Colonic mucosa (tissue), 4 donors: ENCODE results near the gene DESI1. TPM values are rescaled to one million over a fixed set of nuclear protein-coding genes. Genes with fewer than 3 reads are reported as not detected.

Experiments used
- DNase-seq: peaks from one replicate; pipeline ENCODE4 v3.0.0-alpha.2; 2020
- H3K27ac ChIP-seq: fragments of 200-600 bp; one replicate; pipeline ENCODE4 v1.8.0; 2021
- H3K27me3 ChIP-seq: fragments of 200-600 bp; one replicate; pipeline ENCODE4 v1.8.0; 2021
- H3K36me3 ChIP-seq: fragments of 200-600 bp; one replicate; pipeline ENCODE4 v1.8.0; 2021
- H3K4me1 ChIP-seq: fragments of 200-600 bp; one replicate; pipeline ENCODE4 v1.8.0; 2021; ENCODE audit warnings: mild to moderate bottlenecking
- H3K4me3 ChIP-seq: fragments of 200-600 bp; one replicate; pipeline ENCODE4 v1.8.0; 2021
- H3K9ac ChIP-seq, 2 donors: one replicate each; pipeline ENCODE4 v1.7.0; 2013; ENCODE audit warnings: control low read depth in 2 of 2, low read depth in 2 of 2, low read length in 2 of 2
- H3K9me3 ChIP-seq: fragments of 200-600 bp; one replicate; pipeline ENCODE4 v1.8.0; 2021
- intact Hi-C: fragments of 100-400 bp; cut with DNase I; formaldehyde crosslinking; loops from one replicate; pipeline ENCODE4 v1.14.1; 2022
- total RNA-seq, 2 donors: library from RNA; stranded (reverse); fragmentation: NEBNext Ultra II Directional in 1 of 2; extraction: Animal tissue kit (Norgen Biotek cat#: 25700) in 1 of 2; gene quantifications; one replicate each; pipeline ENCODE4 v1.2.1, GENCODE V29; 2021
- TF ChIP-seq, protein P1 (sequence below): fragments of 200-600 bp; IDR thresholded peaks from one replicate; pipeline ENCODE4 v1.8.0; 2022; ENCODE audit warnings: antibody characterized with exemption, mild to moderate bottlenecking
- donor health status: healthy.
- donor health status: DM: no; HTN: no; CAD: no.
- donor health status: DM: no; HTN: no; CAD: no.

The DESI1 gene
- total RNA-seq, 2 donors from 2014 or later: 19.2 to 32.1 TPM

DNA sequence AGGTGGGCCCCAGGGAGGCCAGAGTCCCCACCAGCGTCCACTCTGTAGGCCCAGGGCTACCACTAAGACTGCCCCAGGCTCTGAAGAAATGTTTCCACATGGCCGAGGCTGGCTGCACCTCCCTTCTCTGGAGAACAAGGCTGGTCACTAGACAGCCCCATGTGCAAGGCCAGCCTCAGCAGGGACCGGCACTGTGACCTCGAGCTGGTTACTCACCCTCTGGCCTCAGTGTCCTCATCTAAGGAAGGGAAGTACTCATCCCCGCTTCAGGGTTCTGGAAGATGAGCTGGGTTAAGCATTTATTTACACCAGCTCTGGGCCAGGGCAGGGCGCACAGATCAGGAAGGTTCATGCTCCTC lies 40.9 kb downstream of the DESI1 start:
- Histone ChIP-seq H3K9ac (no peak overlapping the region), H3K4me3 (no peak overlapping the region), H3K4me1 (no peaks in the 10 kb centered on the region), H3K36me3 (no peaks in the 10 kb centered on the region), H3K27ac (no peak overlapping the region), H3K9me3 (no peaks in the 10 kb centered on the region), H3K27me3 (no peaks in the 10 kb centered on the region)
- intact Hi-C loops: no loop called here
- TF ChIP-seq, protein P1, sequence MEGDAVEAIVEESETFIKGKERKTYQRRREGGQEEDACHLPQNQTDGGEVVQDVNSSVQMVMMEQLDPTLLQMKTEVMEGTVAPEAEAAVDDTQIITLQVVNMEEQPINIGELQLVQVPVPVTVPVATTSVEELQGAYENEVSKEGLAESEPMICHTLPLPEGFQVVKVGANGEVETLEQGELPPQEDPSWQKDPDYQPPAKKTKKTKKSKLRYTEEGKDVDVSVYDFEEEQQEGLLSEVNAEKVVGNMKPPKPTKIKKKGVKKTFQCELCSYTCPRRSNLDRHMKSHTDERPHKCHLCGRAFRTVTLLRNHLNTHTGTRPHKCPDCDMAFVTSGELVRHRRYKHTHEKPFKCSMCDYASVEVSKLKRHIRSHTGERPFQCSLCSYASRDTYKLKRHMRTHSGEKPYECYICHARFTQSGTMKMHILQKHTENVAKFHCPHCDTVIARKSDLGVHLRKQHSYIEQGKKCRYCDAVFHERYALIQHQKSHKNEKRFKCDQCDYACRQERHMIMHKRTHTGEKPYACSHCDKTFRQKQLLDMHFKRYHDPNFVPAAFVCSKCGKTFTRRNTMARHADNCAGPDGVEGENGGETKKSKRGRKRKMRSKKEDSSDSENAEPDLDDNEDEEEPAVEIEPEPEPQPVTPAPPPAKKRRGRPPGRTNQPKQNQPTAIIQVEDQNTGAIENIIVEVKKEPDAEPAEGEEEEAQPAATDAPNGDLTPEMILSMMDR: no peak
- DNase-seq: no peak

DNA sequence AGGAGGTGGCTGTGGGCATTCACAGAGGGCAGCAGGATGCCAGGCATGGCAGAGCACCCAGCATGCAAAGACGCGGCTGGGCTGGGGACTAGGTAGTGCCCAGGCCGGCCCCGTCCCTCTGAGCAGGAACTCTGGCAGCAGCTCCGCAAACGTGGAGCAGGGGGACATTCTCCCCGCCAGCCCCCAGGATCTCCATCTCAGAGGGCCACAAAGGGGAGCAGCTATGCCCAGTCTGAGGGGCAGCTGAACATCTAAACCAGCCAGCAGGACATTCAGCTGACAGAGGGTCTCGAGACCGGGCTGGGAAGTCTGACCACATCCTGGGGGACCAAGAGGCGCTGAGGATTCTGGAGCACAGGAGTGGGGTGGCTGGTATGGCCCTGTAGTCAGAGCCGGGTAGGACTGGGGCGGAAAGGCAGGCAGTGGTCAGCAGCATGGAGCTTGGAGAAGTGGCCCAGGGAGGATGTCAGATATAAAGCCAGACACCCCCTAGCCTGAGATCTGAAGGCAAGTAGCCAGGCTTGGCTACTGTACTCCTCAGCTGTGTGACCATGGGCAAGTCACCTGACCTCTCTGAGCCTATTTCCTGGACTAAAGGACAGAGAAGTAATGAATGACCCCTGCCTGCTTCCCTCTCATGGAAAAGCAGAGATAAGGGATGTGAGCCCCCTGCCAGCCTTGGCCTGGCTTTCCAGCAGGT lies 41.4 kb downstream of the DESI1 start:
- Histone ChIP-seq H3K36me3 (no peaks in the 10 kb centered on the region), H3K27ac (no peak overlapping the region), H3K4me1 (no peaks in the 10 kb centered on the region), H3K9me3 (no peaks in the 10 kb centered on the region), H3K27me3 (no peaks in the 10 kb centered on the region), H3K4me3 (no peak overlapping the region), H3K9ac (no peak overlapping the region)
- DNase-seq: no peak
- TF ChIP-seq, protein P1: no peak
- intact Hi-C loops: no loop called here

DNA sequence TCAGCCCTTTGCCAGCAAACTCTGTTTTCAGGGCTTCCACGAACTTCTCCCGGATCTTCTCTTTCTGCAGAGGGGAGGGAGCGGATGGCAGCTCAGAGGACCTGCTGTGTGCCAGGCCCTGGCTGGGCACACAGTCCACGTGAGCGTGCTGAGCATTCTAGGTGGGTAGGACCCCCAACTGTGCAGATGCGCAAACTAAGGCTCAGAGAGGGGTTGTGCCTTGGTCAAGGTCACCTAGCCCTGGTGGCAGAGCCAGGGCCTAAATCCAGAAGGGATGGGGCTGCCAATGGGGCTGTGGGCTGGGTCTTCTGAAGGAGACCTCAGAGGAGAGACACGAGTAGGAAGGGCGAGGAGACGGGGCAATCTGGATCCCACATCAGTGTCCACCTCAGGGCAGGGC lies 42.0 kb downstream of the DESI1 start:
- H3K4me1 ChIP-seq: no peaks in the 10 kb centered on the region

DNA sequence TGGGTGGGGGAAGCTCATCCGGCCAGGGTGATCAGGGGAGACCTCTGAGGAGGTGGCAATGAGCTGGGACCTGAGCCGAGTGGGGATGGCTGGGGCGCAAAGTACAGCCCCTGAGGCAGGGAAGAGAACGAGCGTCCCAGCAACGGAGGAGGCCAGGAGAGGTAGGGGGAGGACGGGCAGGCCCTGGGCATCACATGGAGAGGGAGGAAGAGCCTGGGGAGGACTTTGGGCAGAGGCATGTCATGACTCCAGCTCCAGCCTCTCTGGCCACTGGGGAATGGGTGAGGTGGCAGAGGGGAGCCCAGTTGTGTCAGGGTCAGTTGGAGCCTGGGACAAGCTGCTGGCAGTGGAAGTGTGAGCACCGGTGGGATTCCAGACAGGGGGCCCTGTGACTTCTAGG lies 42.7 kb downstream of the DESI1 start:
- Histone ChIP-seq H3K9me3 (no peaks in the 10 kb centered on the region), H3K27ac (no peak overlapping the region), H3K27me3 (no peaks in the 10 kb centered on the region), H3K9ac (no peak overlapping the region), H3K4me1 (no peaks in the 10 kb centered on the region), H3K36me3 (no peaks in the 10 kb centered on the region), H3K4me3 (no peak overlapping the region)
- intact Hi-C loops: no loop called here
- TF ChIP-seq, protein P1: no peak
- no peak for DNase-seq

More for the DNA sequence above, 42.0 kb downstream of the DESI1 start:
- Histone ChIP-seq H3K4me3 (no peak overlapping the region), H3K27ac (no peak overlapping the region), H3K27me3 (no peaks in the 10 kb centered on the region), H3K9ac (no peak overlapping the region), H3K9me3 (no peaks in the 10 kb centered on the region), H3K36me3 (no peaks in the 10 kb centered on the region)
- no peak for DNase-seq
- TF ChIP-seq, protein P1: no peak
- intact Hi-C loops: no loop called here

DNA sequence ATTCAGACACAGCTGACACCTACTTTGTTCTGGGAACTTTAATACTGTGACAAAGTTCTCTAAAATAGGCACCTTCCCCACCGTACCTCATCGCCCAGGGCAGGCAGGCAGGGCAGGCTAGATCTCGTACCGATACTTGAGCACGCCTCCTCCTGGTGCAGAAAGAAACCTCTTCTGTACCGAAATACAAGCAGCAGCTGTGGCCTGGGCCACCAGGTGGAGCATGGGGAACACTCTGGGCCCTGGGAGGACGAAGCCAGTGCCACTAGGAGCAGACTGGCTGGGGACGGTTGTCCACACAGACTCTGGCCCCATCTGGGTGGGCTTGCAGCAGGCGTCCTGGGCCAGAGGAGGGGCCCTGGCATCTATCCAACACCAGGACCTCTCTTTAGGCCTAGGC lies 44.0 kb downstream of the DESI1 start:
- intact Hi-C loops: no loop called here
- peak; percentile 40 for DNase-seq
- no peak overlapping the region for H3K9ac ChIP-seq
- H3K4me3 ChIP-seq: no peak overlapping the region
- H3K4me1 ChIP-seq: no peaks in the 10 kb centered on the region
- no peak overlapping the region for H3K27ac ChIP-seq
- H3K27me3 ChIP-seq: no peaks in the 10 kb centered on the region
- TF ChIP-seq, protein P1: peak; percentile 28
- H3K9me3 ChIP-seq: no peaks in the 10 kb centered on the region
- H3K36me3 ChIP-seq: no peaks in the 10 kb centered on the region
